H9 (cell line): ENCODE measurements around the gene GSAP. TPM values are rescaled to one million over a fixed set of nuclear protein-coding genes. Genes with fewer than 3 reads are reported as not detected.

ENCODE experiments used
- DNase-seq: peaks from one replicate; pipeline ENCODE4 v3.0.0-alpha.2; 2017
- H2AFZ ChIP-seq: one replicate; pipeline ENCODE4 v1.6.1; 2013; ENCODE audit warnings: mild to moderate bottlenecking, low read length, control low read depth, moderate library complexity
- H2AK5ac ChIP-seq: 2 replicates; pipeline ENCODE4 v1.6.1; 2013; ENCODE audit warnings: low read length, control low read depth, mixed read lengths; ENCODE audit not compliant: insufficient read length
- H2BK120ac ChIP-seq: one replicate; pipeline ENCODE4 v1.6.1; 2013; ENCODE audit warnings: low read depth, mild to moderate bottlenecking, low read length, control low read depth, inconsistent platforms; ENCODE audit not compliant: poor library complexity, severe bottlenecking
- H2BK12ac ChIP-seq: 2 replicates; pipeline ENCODE4 v1.6.1; 2013; ENCODE audit warnings: low read length, control low read depth, mixed read lengths, low read depth; ENCODE audit not compliant: insufficient read length
- H2BK15ac ChIP-seq: 2 replicates; pipeline ENCODE4 v1.6.1; 2013; ENCODE audit warnings: low read depth, low read length, control low read depth
- H2BK20ac ChIP-seq: one replicate; pipeline ENCODE4 v1.6.1; 2013; ENCODE audit warnings: low read depth, mild to moderate bottlenecking, low read length, control low read depth, inconsistent platforms; ENCODE audit not compliant: poor library complexity, severe bottlenecking
- H2BK5ac ChIP-seq: 2 replicates; pipeline ENCODE4 v1.6.1; 2013; ENCODE audit warnings: low read length, control low read depth, mixed read lengths; ENCODE audit not compliant: insufficient read length
- H3K14ac ChIP-seq: 2 replicates; pipeline ENCODE4 v1.6.1; 2013; ENCODE audit warnings: low read length, control low read depth; ENCODE audit not compliant: insufficient read depth
- H3K18ac ChIP-seq: 2 replicates; pipeline ENCODE4 v1.6.1; 2013; ENCODE audit warnings: low read depth, mild to moderate bottlenecking, mixed read lengths, low read length, control low read depth; ENCODE audit not compliant: insufficient read length
- H3K23ac ChIP-seq: 2 replicates; pipeline ENCODE4 v1.6.1; 2013; ENCODE audit warnings: low read length, control low read depth, mixed read lengths, low read depth; ENCODE audit not compliant: insufficient read length
- H3K23me2 ChIP-seq: 2 replicates; pipeline ENCODE4 v1.6.1; 2013; ENCODE audit warnings: low read depth, mild to moderate bottlenecking, mixed read lengths, low read length, control low read depth; ENCODE audit not compliant: insufficient read length, poor library complexity, severe bottlenecking
- H3K27ac ChIP-seq: 2 replicates; pipeline ENCODE4 v1.5.1; 2013; ENCODE audit warnings: low read length, control low read depth, mixed read lengths, low read depth; ENCODE audit not compliant: insufficient read length
- H3K27me3 ChIP-seq: 2 replicates; pipeline ENCODE4 v1.6.1; 2013; ENCODE audit warnings: low read length, control low read depth, inconsistent platforms; ENCODE audit not compliant: insufficient read depth
- H3K4ac ChIP-seq: 2 replicates; pipeline ENCODE4 v1.6.1; 2013; ENCODE audit warnings: low read depth, mild to moderate bottlenecking, control low read depth, inconsistent platforms, low read length, moderate library complexity
- H3K4me1 ChIP-seq: 2 replicates; pipeline ENCODE4 v1.6.1; 2013; ENCODE audit warnings: low read length, control low read depth, inconsistent platforms; ENCODE audit not compliant: insufficient read depth
- H3K4me2 ChIP-seq: 2 replicates; pipeline ENCODE4 v1.6.1; 2013; ENCODE audit warnings: low read length, control low read depth, mixed read lengths; ENCODE audit not compliant: insufficient read length, insufficient read depth
- H3K56ac ChIP-seq: 2 replicates; pipeline ENCODE4 v1.6.1; 2013; ENCODE audit warnings: low read depth, mild to moderate bottlenecking, mixed read lengths, low read length, control low read depth; ENCODE audit not compliant: insufficient read length
- H3K79me1 ChIP-seq: 2 replicates; pipeline ENCODE4 v1.6.1; 2013; ENCODE audit warnings: low read depth, mild to moderate bottlenecking, moderate library complexity, low read length, control low read depth, inconsistent platforms; ENCODE audit not compliant: insufficient read depth, poor library complexity, severe bottlenecking
- H3K79me2 ChIP-seq: 2 replicates; pipeline ENCODE4 v1.6.1; 2013; ENCODE audit warnings: low read length, control low read depth, inconsistent platforms; ENCODE audit not compliant: insufficient read depth
- H3K9ac ChIP-seq: 2 replicates; pipeline ENCODE4 v1.6.1; 2013; ENCODE audit warnings: low read length, control low read depth, mixed read lengths; ENCODE audit not compliant: insufficient read length; ENCODE audit errors: extremely low read depth
- H3K9me3 ChIP-seq: one replicate; pipeline ENCODE4 v1.6.1; 2013; ENCODE audit warnings: low read depth, low read length, inconsistent platforms; ENCODE audit not compliant: control insufficient read depth
- H3T11ph ChIP-seq: one replicate; pipeline ENCODE4 v1.6.1; 2013; ENCODE audit warnings: mild to moderate bottlenecking, low read length, control low read depth, inconsistent platforms
- H4K20me1 ChIP-seq: one replicate; pipeline ENCODE4 v1.6.1; 2013; ENCODE audit not compliant: control insufficient read depth, insufficient read length, insufficient read depth
- H4K5ac ChIP-seq: 2 replicates; pipeline ENCODE4 v1.6.1; 2013; ENCODE audit warnings: low read depth, mild to moderate bottlenecking, mixed read lengths, low read length, control low read depth; ENCODE audit not compliant: insufficient read length
- H4K8ac ChIP-seq: replicated peaks from 2 replicates; pipeline ENCODE4 v1.6.1; 2013; ENCODE audit warnings: low read length, control low read depth, mixed read lengths, low read depth; ENCODE audit not compliant: insufficient read length
- H4K91ac ChIP-seq: 2 replicates; pipeline ENCODE4 v1.6.1; 2013; ENCODE audit warnings: low read depth, mild to moderate bottlenecking, moderate library complexity, mixed read lengths, low read length, control low read depth; ENCODE audit not compliant: insufficient read length
- H3K27ac Mint-ChIP-seq, 3 experiments: 2 replicates in 2 of 3; 3 replicates in 1 of 3; pipeline ENCODE4 v1.8.0; 2020 to 2021; ENCODE audit warnings: mixed read lengths in 3 of 3, mild to moderate bottlenecking in 1 of 3, moderate library complexity in 1 of 3
- H3K27me3 Mint-ChIP-seq: 2 replicates; pipeline ENCODE4 v1.8.0; 2021; ENCODE audit warnings: low read depth, mild to moderate bottlenecking, moderate library complexity, mixed read lengths
- H3K36me3 Mint-ChIP-seq, 3 experiments: 2 replicates in 2 of 3; 3 replicates in 1 of 3; pipeline ENCODE4 v1.8.0; 2020 to 2021; ENCODE audit warnings: low read depth in 3 of 3, mixed read lengths in 3 of 3; ENCODE audit not compliant: insufficient read depth in 1 of 3
- H3K4me1 Mint-ChIP-seq, 2 experiments: 2 replicates each; pipeline ENCODE4 v1.8.0; 2020; ENCODE audit warnings: mixed read lengths in 2 of 2
- H3K4me3 Mint-ChIP-seq, 2 experiments: 2 replicates in 1 of 2; 3 replicates in 1 of 2; pipeline ENCODE4 v1.8.0; 2020 to 2021; ENCODE audit warnings: mild to moderate bottlenecking in 2 of 2, mixed read lengths in 2 of 2, moderate library complexity in 1 of 2
- H3K9me3 Mint-ChIP-seq, 2 experiments: 2 replicates in 1 of 2; 3 replicates in 1 of 2; pipeline ENCODE4 v1.8.0; 2020; ENCODE audit warnings: mild to moderate bottlenecking in 2 of 2, mixed read lengths in 2 of 2, moderate library complexity in 1 of 2
- CTCF ChIP-seq: fragments of 200-600 bp; sonication (generic); conservative IDR thresholded peaks from 3 replicates; pipeline ENCODE4 v1.8.0; 2021; ENCODE audit warnings: antibody characterized with exemption, mild to moderate bottlenecking
- WGBS: extraction: QIAGEN DNeasy Blood & Tissue Kit; methylation state at CpG from one replicate; pipeline ENCODE4 v1.1.7; 2013; ENCODE audit warnings: missing lambda C conversion rate, low lambda C conversion rate, mixed read lengths; ENCODE audit not compliant: insufficient read length; ENCODE audit errors: extremely low coverage; 5-methylcytosine and 5-hydroxymethylcytosine counted together
- total RNA-seq: library from RNA; stranded (reverse); gene quantifications from 2 replicates; pipeline ENCODE4 v1.2.1, GENCODE V29; 2021

The GSAP gene
- total RNA-seq, 1 experiment from 2014 or later, result 1.9 TPM

DNA sequence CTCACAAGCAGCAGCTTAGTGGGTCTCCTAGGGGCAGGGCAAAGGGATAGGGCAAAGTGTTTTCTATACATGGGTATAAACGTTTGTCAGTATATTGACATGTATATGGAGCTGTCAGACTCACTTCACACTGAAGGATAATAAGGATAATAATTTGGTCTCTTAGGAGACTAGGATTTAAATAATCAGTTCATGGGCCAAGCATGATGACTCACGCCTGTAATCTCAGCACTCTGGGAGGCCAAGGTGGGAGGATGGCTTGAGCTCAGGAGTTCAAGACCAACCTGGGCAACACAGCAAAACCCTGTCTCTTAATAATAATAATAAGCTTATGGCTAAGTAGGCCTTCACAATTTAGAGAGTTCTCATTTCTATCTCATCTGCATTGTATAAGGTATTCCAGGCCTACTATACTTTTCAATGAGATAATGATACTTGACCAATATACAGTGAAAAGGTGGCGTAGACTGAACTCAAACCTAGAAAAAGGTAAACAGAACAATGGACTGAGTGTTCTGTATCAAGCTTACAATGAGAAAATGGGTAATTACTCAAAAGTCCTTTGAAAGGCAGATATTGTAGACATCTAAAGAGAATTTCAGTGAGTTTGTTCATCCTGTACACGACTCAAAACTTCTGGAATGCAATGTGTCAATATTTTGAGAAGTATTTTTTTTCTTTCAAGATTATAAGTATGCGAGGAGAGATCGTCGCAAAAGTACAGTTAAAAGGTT is 7.0 kb downstream of the GSAP start:
- WGBS, result no CpG with 5 or more reads among the region's 7 CpGs
- Histone ChIP-seq H3K56ac (no peak overlapping the region), H3K27ac (no peak overlapping the region), H3K4me1 (peaks cover 4% of the 10 kb centered on the region; the same call in 1 of the 2 replicates), H3K27me3 (no peaks in the 10 kb centered on the region), H3T11ph (no peak overlapping the region), H3K4me2 (no peak overlapping the region), H2AK5ac (no peak overlapping the region), H2BK20ac (no peak overlapping the region), H3K4ac (no peak overlapping the region), H3K79me1 (no peaks in the 10 kb centered on the region), H3K9ac (no peak overlapping the region), H3K23ac (no peak overlapping the region), H2BK12ac (no peak overlapping the region), H4K20me1 (no peaks in the 10 kb centered on the region), H2BK120ac (no peak overlapping the region), H3K14ac (no peak overlapping the region), H3K18ac (no peak overlapping the region), H3K79me2 (no peaks in the 10 kb centered on the region), H4K8ac (no peak overlapping the region), H3K9me3 (no peaks in the 10 kb centered on the region), H2AFZ (no peak overlapping the region), H4K5ac (no peak overlapping the region), H4K91ac (no peak overlapping the region), H3K23me2 (no peaks in the 10 kb centered on the region), H2BK5ac (no peak overlapping the region), H2BK15ac (no peak overlapping the region)
- TF ChIP-seq CTCF, result no peak
- Mint-ChIP-seq H3K36me3 (no peaks in the 10 kb centered on the region), H3K9me3 (no peaks in the 10 kb centered on the region), H3K4me3 (no peak overlapping the region), H3K27me3 (no peaks in the 10 kb centered on the region; the same call in 1 of the 2 replicates), H3K4me1 (peaks cover 23 to 27% of the 10 kb centered on the region in 2 experiments), H3K27ac (no peak overlapping the region)
- no peak for DNase-seq
